Panc1 (cell line): ENCODE measurements around the gene MAPK8IP3. TPM values are rescaled to one million over a fixed set of nuclear protein-coding genes. Genes with fewer than 3 reads are reported as not detected.

Source experiments
- ATAC-seq: fragments of 200-7000 bp; cut with Tn5 transposase; 2 replicates; pipeline ENCODE4 v1.9.1; 2020; ENCODE audit warnings: mild to moderate bottlenecking, moderate library complexity
- BruUV-seq: library from RNA; stranded (reverse); fragments of 400-500 nt; replicated peaks from 2 replicates; lab custom pipeline; 2021; lab: Mats Ljungman, UMichigan
- CTCF ChIA-PET: fragments of 300-600 bp; sonication (Branson Sonifier 250); formaldehyde crosslinking; loops from one replicate; lab custom pipeline; 2022; ENCODE audit warnings: antibody characterized with exemption; lab: Charles Lee
- POLR2A ChIA-PET: fragments of 300-600 bp; sonication (Branson Sonifier 250); formaldehyde crosslinking; loops from one replicate; lab custom pipeline; 2022; ENCODE audit warnings: antibody characterized with exemption; lab: Charles Lee
- DNase-seq: peaks from one replicate; pipeline ENCODE4 v3.0.0-alpha.2; 2010; ENCODE audit warnings: low read depth, low spot score
- H3K27ac ChIP-seq: 2 replicates; pipeline ENCODE4 v1.5.1; 2011; ENCODE audit warnings: mild to moderate bottlenecking, low read length, inconsistent platforms
- H3K27me3 ChIP-seq: fragments of 200-500 bp; sonication (Bioruptor generic); 2 replicates; pipeline ENCODE4 v1.6.0; 2014; ENCODE audit warnings: low read length, inconsistent platforms; ENCODE audit not compliant: control insufficient read depth, insufficient read depth
- H3K36me3 ChIP-seq: fragments of 200-500 bp; sonication (Bioruptor generic); 2 replicates; pipeline ENCODE4 v1.5.1; 2014; ENCODE audit warnings: inconsistent platforms, mild to moderate bottlenecking, low read length, moderate library complexity; ENCODE audit not compliant: control insufficient read depth, insufficient read depth
- H3K4me1 ChIP-seq: 2 replicates; pipeline ENCODE4 v1.5.1; 2011; ENCODE audit warnings: inconsistent platforms, mild to moderate bottlenecking, low read length, moderate library complexity; ENCODE audit not compliant: control insufficient read depth, insufficient read depth
- H3K4me3 ChIP-seq, 2 experiments: 2 replicates each; pipeline ENCODE4 v1.5.1; 2011 to 2012; ENCODE audit warnings: low read depth in 2 of 2, low read length in 2 of 2, mild to moderate bottlenecking in 2 of 2, inconsistent platforms in 1 of 2, moderate library complexity in 1 of 2
- H3K9me3 ChIP-seq: fragments of 200-500 bp; sonication (Bioruptor generic); 2 replicates; pipeline ENCODE4 v1.5.1; 2014; ENCODE audit warnings: low read depth, mild to moderate bottlenecking, inconsistent platforms, low read length, moderate library complexity; ENCODE audit not compliant: control insufficient read depth, insufficient read depth
- CTCF ChIP-seq: fragments of 450-650 bp; IDR thresholded peaks from 2 replicates; pipeline ENCODE4 v1.5.1; 2017; ENCODE audit warnings: mild to moderate bottlenecking
- POLR2AphosphoS5 ChIP-seq: IDR thresholded peaks from 2 replicates; pipeline ENCODE4 v1.6.1; 2012; ENCODE audit warnings: mild to moderate bottlenecking, low read depth, low read length, moderate library complexity
- REST ChIP-seq, 2 experiments: IDR thresholded peaks; 2 replicates each; pipeline ENCODE4 v1.6.1; 2011 to 2012; ENCODE audit warnings: low read depth in 2 of 2, control low read depth in 1 of 2, low read length in 1 of 2, mild to moderate bottlenecking in 1 of 2, moderate library complexity in 1 of 2; ENCODE audit not compliant: insufficient read depth in 1 of 2
- SIN3A ChIP-seq: IDR thresholded peaks from 2 replicates; pipeline ENCODE4 v1.6.1; 2012; ENCODE audit warnings: low read depth, mild to moderate bottlenecking, low read length, moderate library complexity, borderline replicate concordance; ENCODE audit not compliant: insufficient read depth
- TCF7L2 ChIP-seq: IDR thresholded peaks from 2 replicates; pipeline ENCODE4 v1.6.1; 2011; ENCODE audit warnings: mild to moderate bottlenecking, low read depth, low read length, inconsistent platforms
- in situ Hi-C: cut with HindIII; loops from 2 replicates; pipeline ENCODE4 v1.10.0; 2016; ENCODE audit warnings: low sequenced_read_pairs, low pct_unique_long_range_greater_than_20kb
- intact Hi-C: fragments of 100-400 bp; cut with micrococcal nuclease; formaldehyde crosslinking; loops from one replicate; pipeline ENCODE4 v1.10.0; 2022; ENCODE audit not compliant: unreplicated experiment
- total RNA-seq: library from RNA; stranded (reverse); gene quantifications from one replicate; pipeline ENCODE4 v1.2.1, GENCODE V29; 2021; ENCODE audit not compliant: unreplicated experiment

Gene MAPK8IP3
- total RNA-seq, 1 experiment from 2014 or later, result 108 TPM

- intact Hi-C loops (no loop called here), in situ Hi-C loops (no loop called here)
- Histone ChIP-seq H3K9me3 (no peaks in the 10 kb centered on the region), H3K36me3 (peaks cover 12% of the 10 kb centered on the region), H3K4me1 (peaks cover 3% of the 10 kb centered on the region), H3K27me3 (no peaks in the 10 kb centered on the region), H3K4me3 (no peak overlapping the region), H3K27ac (no peak overlapping the region)
- no TSS peak for BruUV-seq
- ChIA-PET POLR2A (no interaction called here), CTCF (no interaction called here)
- TF ChIP-seq POLR2AphosphoS5 (no peak), REST (IDR thresholded peaks at IDR 0.05; ENCODE audit: insufficient read depth in 1 of 2, low read depth in 2 of 2, low read length in 1 of 2) (no peak), CTCF (no peak), TCF7L2 (no peak), SIN3A (no peak)
- no peak for DNase-seq
- ATAC-seq, result no peak
Measured at GRCh38 chr16:1673424-1674151, 32.4 kb upstream of the MAPK8IP3 start.

- BruUV-seq, result no TSS peak
- DNase-seq, result no peak
- POLR2A ChIA-PET, result no interaction called here
Measured at GRCh38 chr16:1674306-1674705, 31.7 kb upstream of the MAPK8IP3 start.

More at GRCh38 chr16:1674306-1674705, 31.7 kb upstream of the MAPK8IP3 start:
- TF ChIP-seq CTCF (no peak), TCF7L2 (no peak), POLR2AphosphoS5 (no peak), REST (IDR thresholded peaks at IDR 0.05; ENCODE audit: insufficient read depth in 1 of 2, low read depth in 2 of 2, low read length in 1 of 2) (no peak), SIN3A (no peak)
- CTCF ChIA-PET, result no interaction called here
- Histone ChIP-seq H3K9me3 (no peaks in the 10 kb centered on the region), H3K4me3 (no peak overlapping the region), H3K27ac (no peak overlapping the region), H3K36me3 (peaks cover 8% of the 10 kb centered on the region), H3K27me3 (no peaks in the 10 kb centered on the region), H3K4me1 (peaks cover 3% of the 10 kb centered on the region)
- ATAC-seq, result no peak
- intact Hi-C loops (no loop called here), in situ Hi-C loops (no loop called here)
